HG03095 (cell line): Measurements from ENCODE around the gene RETREG3.
A peak's percentile ranks its signal among the peaks of the same experiment; 100 is the strongest.
"Not testable (repeated sequence)": the region's sequence is repeated elsewhere in the genome, so short reads cannot be mapped to it uniquely, and the experiment has no call there.

Experiments
- ATAC-seq: cut with Tn5 transposase; IDR thresholded peaks from one replicate; pipeline ENCODE4 v1.9.1; 2021; ENCODE audit warnings: moderate library complexity; ENCODE audit not compliant: unreplicated experiment

The RETREG3 gene

GRCh38 chr17:42609182-42609813 lies at the start of gene RETREG3, which contains the start of gene TUBG1:
Gene RETREG3 (minus strand): TSS chr17:42609374. CDS start chr17:42609324, 50 bp downstream.
Gene TUBG1 (plus strand): TSS chr17:42609683. CDS start chr17:42609738, 55 bp downstream.
- ATAC-seq: peak; percentile 66

- ATAC-seq: no peak
These were observed 48.8 kb upstream of the RETREG3 start for GRCh38 chr17:42657824-42658588.

- ATAC-seq: no peak
These were observed 46.4 kb upstream of the RETREG3 start for GRCh38 chr17:42655528-42655927.

GRCh38 chr17:42653179-42654124 lies 44.3 kb upstream of the RETREG3 start:
- ATAC-seq: no peak

GRCh38 chr17:42651392-42651791 lies 42.2 kb upstream of the RETREG3 start:
- no peak for ATAC-seq

GRCh38 chr17:42647778-42648177 lies 38.6 kb upstream of the RETREG3 start:
- no peak for ATAC-seq

- no peak for ATAC-seq
These were observed 33.2 kb upstream of the RETREG3 start for GRCh38 chr17:42642336-42642735.

GRCh38 chr17:42640121-42640520 lies 30.9 kb upstream of the RETREG3 start:
- ATAC-seq: no peak

GRCh38 chr17:42639525-42640113 lies 30.4 kb upstream of the RETREG3 start:
- ATAC-seq: no peak

GRCh38 chr17:42632949-42633444 lies 23.8 kb upstream of the RETREG3 start:
- ATAC-seq: no peak

- no peak for ATAC-seq
These were observed 20.3 kb upstream of the RETREG3 start for GRCh38 chr17:42629411-42630009.

GRCh38 chr17:42627032-42627764 lies 18.0 kb upstream of the RETREG3 start:
- ATAC-seq: not testable (repeated sequence)

- ATAC-seq: no peak
These were observed 14.8 kb upstream of the RETREG3 start for GRCh38 chr17:42623732-42624596.

- ATAC-seq: no peak
These were observed 14.1 kb upstream of the RETREG3 start for GRCh38 chr17:42623271-42623670.

- not testable (repeated sequence) for ATAC-seq
These were observed 12.8 kb upstream of the RETREG3 start for GRCh38 chr17:42621987-42622386.

GRCh38 chr17:42618442-42619150 lies 9.4 kb upstream of the RETREG3 start:
- ATAC-seq: peak; percentile 67

- ATAC-seq: no peak
These were observed 8.8 kb upstream of the RETREG3 start for GRCh38 chr17:42617956-42618431.
